Nephron progenitor cell (in vitro differentiated cells): ENCODE results near the gene CCDC170.
"Not testable (repeated sequence)": the region's sequence is repeated elsewhere in the genome, so short reads cannot be mapped to it uniquely, and the experiment has no call there.

ENCODE experiments used
- DNase-seq: peaks from one replicate; pipeline ENCODE4 v3.0.0; 2021
- H3K27ac Mint-ChIP-seq: 2 replicates; pipeline ENCODE4 v1.8.0; 2021; ENCODE audit warnings: mild to moderate bottlenecking, moderate library complexity, mixed read lengths
- H3K27me3 Mint-ChIP-seq: 2 replicates; pipeline ENCODE4 v1.8.0; 2021; ENCODE audit warnings: mild to moderate bottlenecking, low read depth, mixed read lengths; ENCODE audit not compliant: poor library complexity
- H3K36me3 Mint-ChIP-seq: 2 replicates; pipeline ENCODE4 v1.8.0; 2021; ENCODE audit warnings: low read depth, mixed read lengths
- H3K4me1 Mint-ChIP-seq: 2 replicates; pipeline ENCODE4 v1.8.0; 2021; ENCODE audit warnings: mixed read lengths
- H3K4me3 Mint-ChIP-seq: 2 replicates; pipeline ENCODE4 v1.8.0; 2021; ENCODE audit warnings: mild to moderate bottlenecking, moderate library complexity, mixed read lengths
- H3K9me3 Mint-ChIP-seq: 2 replicates; pipeline ENCODE4 v1.8.0; 2021; ENCODE audit warnings: mild to moderate bottlenecking, moderate library complexity, mixed read lengths
- TF ChIP-seq, protein P1 (sequence below): fragments of 200-600 bp; sonication (generic); IDR thresholded peaks from 2 replicates; pipeline ENCODE4 v1.5.0; 2021; ENCODE audit warnings: antibody characterized with exemption

The CCDC170 gene

DNA sequence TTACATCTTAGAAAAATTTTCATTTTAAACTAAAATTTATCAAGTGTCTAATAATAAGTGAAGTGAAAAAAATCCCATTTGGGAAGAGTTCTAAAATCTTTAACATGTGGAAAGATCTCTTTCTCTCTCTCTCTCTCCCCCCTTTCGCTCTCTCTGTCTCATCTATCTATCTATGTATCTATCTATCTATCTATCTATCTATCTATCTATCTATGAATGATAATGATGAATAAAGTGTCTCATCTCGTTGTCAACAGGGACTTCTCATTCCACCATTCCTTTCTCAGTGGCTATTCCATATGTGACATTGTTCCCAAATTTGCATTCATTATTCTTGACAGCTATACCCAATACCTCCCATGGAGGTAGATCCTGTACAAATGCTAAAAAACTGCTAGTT, 15.2 kb downstream of the CCDC170 start:
- Mint-ChIP-seq H3K4me3 (no peak overlapping the region), H3K4me1 (no peaks in the 10 kb centered on the region), H3K9me3 (no peaks in the 10 kb centered on the region), H3K27me3 (peaks cover 3% of the 10 kb centered on the region), H3K27ac (no peak overlapping the region), H3K36me3 (no peaks in the 10 kb centered on the region)
- TF ChIP-seq, protein P1, sequence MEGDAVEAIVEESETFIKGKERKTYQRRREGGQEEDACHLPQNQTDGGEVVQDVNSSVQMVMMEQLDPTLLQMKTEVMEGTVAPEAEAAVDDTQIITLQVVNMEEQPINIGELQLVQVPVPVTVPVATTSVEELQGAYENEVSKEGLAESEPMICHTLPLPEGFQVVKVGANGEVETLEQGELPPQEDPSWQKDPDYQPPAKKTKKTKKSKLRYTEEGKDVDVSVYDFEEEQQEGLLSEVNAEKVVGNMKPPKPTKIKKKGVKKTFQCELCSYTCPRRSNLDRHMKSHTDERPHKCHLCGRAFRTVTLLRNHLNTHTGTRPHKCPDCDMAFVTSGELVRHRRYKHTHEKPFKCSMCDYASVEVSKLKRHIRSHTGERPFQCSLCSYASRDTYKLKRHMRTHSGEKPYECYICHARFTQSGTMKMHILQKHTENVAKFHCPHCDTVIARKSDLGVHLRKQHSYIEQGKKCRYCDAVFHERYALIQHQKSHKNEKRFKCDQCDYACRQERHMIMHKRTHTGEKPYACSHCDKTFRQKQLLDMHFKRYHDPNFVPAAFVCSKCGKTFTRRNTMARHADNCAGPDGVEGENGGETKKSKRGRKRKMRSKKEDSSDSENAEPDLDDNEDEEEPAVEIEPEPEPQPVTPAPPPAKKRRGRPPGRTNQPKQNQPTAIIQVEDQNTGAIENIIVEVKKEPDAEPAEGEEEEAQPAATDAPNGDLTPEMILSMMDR, result no peak
- DNase-seq, result no peak

DNA sequence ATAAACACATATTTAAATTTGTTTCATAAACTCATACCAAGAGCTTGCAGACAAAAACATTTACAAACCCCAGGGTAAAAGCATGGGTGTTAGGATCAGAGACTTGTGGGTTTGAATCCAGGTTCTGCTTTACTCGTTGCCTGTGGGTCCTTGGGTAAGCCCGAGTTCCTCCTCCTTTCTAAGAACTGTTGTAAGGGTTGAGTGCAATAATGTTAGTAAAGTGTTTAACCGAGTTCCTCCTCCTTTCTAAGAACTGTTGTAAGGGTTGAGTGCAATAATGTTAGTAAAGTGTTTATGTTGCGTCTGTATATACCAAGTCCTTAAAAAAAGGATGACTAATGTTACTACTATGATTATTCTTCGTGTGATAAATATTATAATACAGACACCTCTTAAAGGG, 18.7 kb downstream of the CCDC170 start:
- DNase-seq, result no peak
- Mint-ChIP-seq H3K27ac (no peak overlapping the region), H3K9me3 (peaks cover 7% of the 10 kb centered on the region), H3K27me3 (peaks cover 4% of the 10 kb centered on the region), H3K36me3 (no peaks in the 10 kb centered on the region), H3K4me1 (no peaks in the 10 kb centered on the region), H3K4me3 (no peak overlapping the region)
- TF ChIP-seq, protein P1, result no peak

DNA sequence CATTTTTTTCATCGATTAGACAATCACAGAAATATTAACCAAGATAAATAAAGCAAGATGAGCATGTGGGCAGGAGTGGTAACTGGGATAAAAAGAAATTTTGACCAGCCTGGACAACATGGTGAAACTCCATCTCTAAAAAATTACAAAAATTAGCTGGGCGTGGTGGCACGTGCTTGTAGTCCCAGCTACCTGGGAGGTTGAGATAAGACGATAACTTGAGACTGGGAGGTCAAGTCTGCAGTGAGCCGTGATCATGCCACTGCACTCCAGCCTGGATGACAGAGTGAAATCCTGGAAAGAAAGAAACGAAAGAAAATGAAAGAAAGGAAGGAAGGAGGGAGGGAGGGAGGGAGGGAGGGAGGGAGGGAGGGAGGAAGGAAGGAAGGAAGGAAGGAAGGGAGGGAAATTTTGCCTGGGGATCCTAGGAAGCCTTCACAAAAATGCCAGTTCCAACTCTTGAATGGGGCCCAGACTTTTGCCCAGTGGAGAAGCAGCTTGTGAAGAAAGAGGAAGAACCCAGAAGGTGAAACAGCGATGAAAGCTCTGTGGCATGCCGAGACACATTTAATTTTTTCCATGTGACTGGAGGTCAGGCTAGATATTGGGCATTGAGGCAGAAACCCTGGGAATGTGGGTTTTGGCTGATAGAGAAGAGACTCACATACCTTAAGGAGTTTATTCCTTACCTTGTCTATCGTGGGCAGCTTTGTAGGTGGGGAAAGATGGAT, 20.3 kb downstream of the CCDC170 start:
- Mint-ChIP-seq H3K27ac (no peak overlapping the region), H3K27me3 (peaks cover 4% of the 10 kb centered on the region), H3K36me3 (no peaks in the 10 kb centered on the region), H3K4me3 (no peak overlapping the region), H3K9me3 (peaks cover 22% of the 10 kb centered on the region), H3K4me1 (no peaks in the 10 kb centered on the region)
- TF ChIP-seq, protein P1, result no peak
- DNase-seq, result no peak

DNA sequence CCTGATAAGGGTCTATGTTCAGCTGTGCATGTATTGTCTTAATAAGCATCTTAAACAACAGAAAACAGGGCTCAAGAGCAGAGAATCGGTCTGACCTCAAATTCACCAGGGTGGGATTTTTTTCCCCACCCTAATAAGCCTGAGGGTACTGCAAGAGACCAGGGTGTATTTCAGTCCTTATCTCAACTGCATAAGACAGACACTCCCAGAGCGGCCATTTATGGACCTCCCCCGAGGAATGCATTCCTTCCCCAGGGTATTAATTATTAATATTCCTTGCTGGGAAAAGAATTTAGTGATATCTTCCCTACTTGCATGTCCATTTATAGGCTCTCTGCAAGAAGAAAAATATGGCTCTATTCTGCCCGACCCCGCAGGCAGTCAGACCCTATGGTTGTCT, 25.2 kb downstream of the CCDC170 start:
- H3K9me3 Mint-ChIP-seq, result peaks cover 60% of the 10 kb centered on the region
- H3K4me3 Mint-ChIP-seq, H3K27me3 Mint-ChIP-seq: not testable (repeated sequence)

DNA sequence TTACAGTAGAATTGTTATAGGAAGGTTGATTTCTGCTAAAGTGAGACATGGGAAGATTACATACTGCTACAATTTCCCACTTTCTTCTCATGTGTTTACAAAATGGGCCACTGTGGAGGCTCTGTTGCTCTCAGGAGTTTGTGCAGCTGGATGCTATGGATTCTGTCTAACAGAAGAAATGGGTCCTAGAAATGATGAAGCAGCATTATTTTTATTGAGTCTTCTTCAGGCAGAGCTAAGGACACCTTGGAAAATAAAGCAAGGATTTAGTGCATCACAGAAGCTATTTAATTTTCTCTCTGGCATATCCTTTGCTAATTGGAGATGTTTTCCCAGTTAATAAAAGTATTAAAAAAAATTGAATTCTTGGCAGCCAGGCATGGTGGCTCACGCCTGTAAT, 29.2 kb downstream of the CCDC170 start:
- TF ChIP-seq, protein P1, result no peak
- Mint-ChIP-seq H3K27ac (no peak overlapping the region), H3K36me3 (no peaks in the 10 kb centered on the region), H3K4me3 (no peak overlapping the region), H3K27me3 (no peaks in the 10 kb centered on the region), H3K4me1 (no peaks in the 10 kb centered on the region), H3K9me3 (peaks cover 58% of the 10 kb centered on the region)
- DNase-seq, result no peak

More for the DNA sequence above, 25.2 kb downstream of the CCDC170 start:
- not testable (repeated sequence) for DNase-seq, H3K36me3 Mint-ChIP-seq, H3K27ac Mint-ChIP-seq, H3K4me1 Mint-ChIP-seq

DNA sequence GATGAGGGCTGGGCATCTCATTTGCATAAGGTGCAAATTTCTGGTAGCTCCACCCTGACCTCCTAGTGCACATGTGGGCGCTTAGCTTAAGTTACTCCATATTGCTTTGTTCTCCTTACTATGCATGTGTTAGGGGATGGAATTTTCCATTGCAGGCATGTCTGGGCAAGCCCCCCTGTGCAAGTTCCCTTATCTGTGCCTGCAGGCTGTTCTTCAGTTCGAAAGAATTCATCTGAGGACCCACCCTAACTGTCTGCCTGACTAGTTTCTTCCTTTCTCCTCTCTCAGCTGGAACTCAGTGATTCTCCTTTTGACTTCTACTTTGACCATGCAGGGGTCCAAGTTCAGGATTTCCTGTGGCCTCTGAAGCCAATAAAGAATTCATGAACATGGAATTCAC, 30.2 kb downstream of the CCDC170 start:
- peaks cover 49% of the 10 kb centered on the region for H3K9me3 Mint-ChIP-seq
- H3K27ac Mint-ChIP-seq, result no peak overlapping the region
- TF ChIP-seq, protein P1, result no peak
- H3K27me3 Mint-ChIP-seq, result no peaks in the 10 kb centered on the region
- H3K4me1 Mint-ChIP-seq, result no peaks in the 10 kb centered on the region
- no peak overlapping the region for H3K4me3 Mint-ChIP-seq
- H3K36me3 Mint-ChIP-seq, result no peaks in the 10 kb centered on the region
- DNase-seq, result no peak
